Activated CD4-positive, alpha-beta T cell treated with anti-CD3 and anti-CD28 coated beads, Interleukin-2, amount 10 ng/mL, durations not matched to agents 7 days and 5 days (primary cell): Measurements from ENCODE around the gene DICER1. TPM values are rescaled to one million over a fixed set of nuclear protein-coding genes. Genes with fewer than 3 reads are reported as not detected.
A peak's percentile ranks its signal among the peaks of the same experiment; 100 is the strongest.

Experiments used
- CTCF ChIA-PET: fragments of 350-600 bp; sonication (Branson Sonifier 250); formaldehyde crosslinking; loops from one replicate; lab custom pipeline; 2021; ENCODE audit warnings: antibody characterized with exemption; lab: Charles Lee
- POLR2A ChIA-PET: fragments of 350-600 bp; sonication (Branson Sonifier 250); formaldehyde crosslinking; loops from one replicate; lab custom pipeline; 2021; ENCODE audit warnings: antibody characterized with exemption; lab: Charles Lee
- DNase-seq: peaks from one replicate; pipeline ENCODE4 v3.0.0-alpha.2; 2020
- H3K27ac Mint-ChIP-seq: one replicate; pipeline ENCODE4 v1.8.0; 2021; ENCODE audit warnings: mild to moderate bottlenecking, moderate library complexity, mixed read lengths
- H3K27me3 Mint-ChIP-seq: one replicate; pipeline ENCODE4 v1.8.0; 2021; ENCODE audit warnings: mixed read lengths
- H3K36me3 Mint-ChIP-seq: one replicate; pipeline ENCODE4 v1.8.0; 2021; ENCODE audit warnings: low read depth, mixed read lengths
- H3K4me1 Mint-ChIP-seq: one replicate; pipeline ENCODE4 v1.8.0; 2021; ENCODE audit warnings: mixed read lengths
- H3K4me3 Mint-ChIP-seq: one replicate; pipeline ENCODE4 v1.8.0; 2021; ENCODE audit warnings: mild to moderate bottlenecking, moderate library complexity, mixed read lengths
- H3K9me3 Mint-ChIP-seq: one replicate; pipeline ENCODE4 v1.8.0; 2021; ENCODE audit warnings: mixed read lengths
- microRNA-seq: library from miRNA; unstranded; fragments of <30 nt; microRNA quantifications from one replicate; pipeline ENCODE4 v1.2.0, GENCODE V29; 2021; ENCODE audit warnings: borderline microRNAs expressed, borderline replicate concordance
- total RNA-seq, 2 experiments: library from RNA; stranded (reverse); gene quantifications; one replicate each; pipeline ENCODE4 v1.2.3, GENCODE V29; 2021

The DICER1 gene
- total RNA-seq, 2 experiments from 2014 or later, result 54.4 to 63.6 TPM

- CTCF ChIA-PET, result no interaction called here
- POLR2A ChIA-PET, result no interaction called here
- H3K9me3 Mint-ChIP-seq, result no peaks in the 10 kb centered on the region
- no peak for DNase-seq
- no peak overlapping the region for H3K4me3 Mint-ChIP-seq
- peaks cover 4% of the 10 kb centered on the region for H3K27me3 Mint-ChIP-seq
- no peak overlapping the region for H3K27ac Mint-ChIP-seq
- H3K4me1 Mint-ChIP-seq, result no peaks in the 10 kb centered on the region
- H3K36me3 Mint-ChIP-seq, result no peaks in the 10 kb centered on the region
Observed at GRCh38 chr14:95040708-95041476, 116.4 kb downstream of the DICER1 start.

- ChIA-PET POLR2A (no interaction called here), CTCF (no interaction called here)
- H3K27ac Mint-ChIP-seq, result no peak overlapping the region
- H3K36me3 Mint-ChIP-seq, result no peaks in the 10 kb centered on the region
- no peak overlapping the region for H3K4me3 Mint-ChIP-seq
- H3K9me3 Mint-ChIP-seq, result no peaks in the 10 kb centered on the region
- H3K4me1 Mint-ChIP-seq, result no peaks in the 10 kb centered on the region
- H3K27me3 Mint-ChIP-seq, result peaks cover 4% of the 10 kb centered on the region
- no peak for DNase-seq
Observed at GRCh38 chr14:95039993-95040348, 117.4 kb downstream of the DICER1 start.

- DNase-seq, result no peak
- H3K27ac Mint-ChIP-seq, result no peak overlapping the region
- H3K9me3 Mint-ChIP-seq, result no peaks in the 10 kb centered on the region
- CTCF ChIA-PET, result no interaction called here
- H3K4me1 Mint-ChIP-seq, result no peaks in the 10 kb centered on the region
- H3K36me3 Mint-ChIP-seq, result no peaks in the 10 kb centered on the region
- H3K4me3 Mint-ChIP-seq, result no peak overlapping the region
- POLR2A ChIA-PET, result no interaction called here
- peaks cover 4% of the 10 kb centered on the region for H3K27me3 Mint-ChIP-seq
Observed at GRCh38 chr14:95039259-95039992, 117.9 kb downstream of the DICER1 start.

- no peaks in the 10 kb centered on the region for H3K4me1 Mint-ChIP-seq
- H3K9me3 Mint-ChIP-seq, result no peaks in the 10 kb centered on the region
- POLR2A ChIA-PET, result no interaction called here
- no peak overlapping the region for H3K4me3 Mint-ChIP-seq
- H3K27me3 Mint-ChIP-seq, result peaks cover 7% of the 10 kb centered on the region
- H3K36me3 Mint-ChIP-seq, result no peaks in the 10 kb centered on the region
- CTCF ChIA-PET, result no interaction called here
- H3K27ac Mint-ChIP-seq, result no peak overlapping the region
- DNase-seq, result no peak
Observed at GRCh38 chr14:95038521-95039250, 118.6 kb downstream of the DICER1 start.

GRCh38 chr14:95037273-95037672 lies 120.1 kb downstream of the DICER1 start:
- H3K9me3 Mint-ChIP-seq, result peaks cover 1% of the 10 kb centered on the region
- no peak for DNase-seq
- CTCF ChIA-PET, result interaction anchor here (1.7 kb wide), 1 partner anchor 14 kb away, joined by 3 read pairs; no protein-coding TSS in a partner anchor
- H3K27ac Mint-ChIP-seq, result no peak overlapping the region
- no peak overlapping the region for H3K4me3 Mint-ChIP-seq
- H3K4me1 Mint-ChIP-seq, result no peaks in the 10 kb centered on the region
- H3K27me3 Mint-ChIP-seq, result peaks cover 4% of the 10 kb centered on the region
- POLR2A ChIA-PET, result no interaction called here
- H3K36me3 Mint-ChIP-seq, result no peaks in the 10 kb centered on the region

Small RNA genes within 50 kb of the gene (microRNA-seq; reads per million reads assigned to microRNA genes)
- gene MIR3173, result 4.8 reads per million, percentile 26 among the genes with 10 or more reads in this experiment

Other genes starting within 250 kb of the DICER1 start
- gene CLMN, start 162.4 kb upstream of the DICER1 start, total RNA-seq, result under 1 TPM; 0.42 to 0.94 TPM